Loucy (cell line): ENCODE results near the gene ABRAXAS1.
A peak's percentile ranks its signal among the peaks of the same experiment; 100 is the strongest.

Experiments
- H2AFZ ChIP-seq: fragments of 200-600 bp; sonication (generic); 2 replicates; pipeline ENCODE4 v1.6.0; 2016; ENCODE audit warnings: antibody characterized with exemption, mild to moderate bottlenecking, low read length, moderate library complexity
- H3F3A ChIP-seq: fragments of 200-600 bp; 2 replicates; pipeline ENCODE4 v1.6.0; 2016; ENCODE audit warnings: antibody characterized with exemption, low read depth, mild to moderate bottlenecking
- H3K27me3 ChIP-seq: fragments of 200-600 bp; sonication (generic); 2 replicates; pipeline ENCODE4 v1.6.1; 2014; ENCODE audit warnings: low read length, mild to moderate bottlenecking; ENCODE audit not compliant: insufficient read depth, poor library complexity, severe bottlenecking
- H3K36me3 ChIP-seq: fragments of 200-600 bp; sonication (generic); 2 replicates; pipeline ENCODE4 v1.6.1; 2016; ENCODE audit warnings: low read length; ENCODE audit not compliant: insufficient read depth
- H3K4me1 ChIP-seq: fragments of 200-600 bp; sonication (generic); 2 replicates; pipeline ENCODE4 v1.5.1; 2014; ENCODE audit warnings: low read length, mild to moderate bottlenecking; ENCODE audit not compliant: insufficient read depth, poor library complexity, severe bottlenecking
- H3K4me2 ChIP-seq: fragments of 200-600 bp; sonication (generic); 2 replicates; pipeline ENCODE4 v1.6.0; 2014; ENCODE audit warnings: antibody characterized with exemption, low read length, low read depth, mild to moderate bottlenecking; ENCODE audit not compliant: poor library complexity, severe bottlenecking
- H3K4me3 ChIP-seq: fragments of 200-600 bp; sonication (generic); 2 replicates; pipeline ENCODE4 v1.5.1; 2014; ENCODE audit warnings: low read length, mild to moderate bottlenecking, mixed read lengths; ENCODE audit not compliant: poor library complexity, severe bottlenecking
- H3K79me2 ChIP-seq: fragments of 200-600 bp; sonication (generic); 2 replicates; pipeline ENCODE4 v1.6.1; 2014; ENCODE audit warnings: low read length; ENCODE audit not compliant: insufficient read depth
- H3K9ac ChIP-seq: fragments of 200-600 bp; sonication (generic); 2 replicates; pipeline ENCODE4 v1.6.0; 2014; ENCODE audit warnings: mild to moderate bottlenecking, low read depth, low read length, moderate library complexity; ENCODE audit not compliant: poor library complexity, severe bottlenecking
- H3K9me2 ChIP-seq: fragments of 200-600 bp; sonication (generic); replicated peaks from 2 replicates; pipeline ENCODE4 v1.6.1; 2016; ENCODE audit warnings: low read depth, low read length, mixed read lengths
- H3K9me3 ChIP-seq: fragments of 200-600 bp; sonication (generic); 2 replicates; pipeline ENCODE4 v1.6.1; 2014; ENCODE audit warnings: mild to moderate bottlenecking, antibody characterized with exemption, low read length, low read depth; ENCODE audit not compliant: insufficient read depth
- H4K20me1 ChIP-seq: fragments of 200-600 bp; sonication (generic); 2 replicates; pipeline ENCODE4 v1.6.0; 2014; ENCODE audit warnings: antibody characterized with exemption, low read length, mild to moderate bottlenecking; ENCODE audit not compliant: insufficient read depth, poor library complexity, severe bottlenecking
- EZH2phosphoT487 ChIP-seq: fragments of 200-600 bp; IDR thresholded peaks from 2 replicates; pipeline ENCODE4 v1.6.1; 2018; ENCODE audit warnings: antibody characterized with exemption, mild to moderate bottlenecking, moderate library complexity, borderline replicate concordance
- TF ChIP-seq, protein P1 (sequence below): fragments of 200-600 bp; sonication (generic); conservative IDR thresholded peaks from 2 replicates; pipeline ENCODE4 v1.5.1; 2014; ENCODE audit warnings: mild to moderate bottlenecking, antibody characterized with exemption, low read length

The ABRAXAS1 gene

DNA sequence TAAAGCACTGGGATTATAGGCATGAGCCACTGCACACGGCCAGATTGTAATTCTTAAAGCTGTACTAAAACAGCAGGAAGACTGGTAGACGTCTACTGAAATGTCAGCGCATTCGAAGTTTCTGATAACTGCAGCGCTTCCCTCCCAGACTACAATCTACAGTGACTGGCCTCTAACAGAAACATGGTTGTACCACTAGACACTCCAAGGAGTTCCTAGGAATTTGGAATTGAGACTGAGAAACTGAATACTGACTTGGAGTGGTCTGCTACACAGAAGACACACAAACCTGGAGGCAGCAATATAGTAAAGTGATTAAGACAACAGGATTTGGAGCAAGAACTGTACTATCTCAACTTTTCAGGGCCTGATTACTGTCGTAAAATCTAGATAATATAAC lies 30.2 kb downstream of the ABRAXAS1 start:
- H3K4me1 ChIP-seq, result peaks cover 50% of the 10 kb centered on the region
- no peaks in the 10 kb centered on the region for H3K9me2 ChIP-seq
- peaks cover 18% of the 10 kb centered on the region; the same call in 1 of the 2 replicates for H3K36me3 ChIP-seq
- no peak overlapping the region for H2AFZ ChIP-seq
- H3F3A ChIP-seq, result no peaks in the 10 kb centered on the region
- peak overlapping the region; percentile 99 for H3K4me2 ChIP-seq
- no peaks in the 10 kb centered on the region for H3K27me3 ChIP-seq
- peak overlapping the region; percentile 96 for H3K4me3 ChIP-seq
- peak overlapping the region; percentile 94 for H3K9ac ChIP-seq
- peaks cover 49% of the 10 kb centered on the region for H4K20me1 ChIP-seq
- peaks cover 62% of the 10 kb centered on the region for H3K79me2 ChIP-seq
- TF ChIP-seq EZH2phosphoT487, result no peak
- TF ChIP-seq, protein P1, sequence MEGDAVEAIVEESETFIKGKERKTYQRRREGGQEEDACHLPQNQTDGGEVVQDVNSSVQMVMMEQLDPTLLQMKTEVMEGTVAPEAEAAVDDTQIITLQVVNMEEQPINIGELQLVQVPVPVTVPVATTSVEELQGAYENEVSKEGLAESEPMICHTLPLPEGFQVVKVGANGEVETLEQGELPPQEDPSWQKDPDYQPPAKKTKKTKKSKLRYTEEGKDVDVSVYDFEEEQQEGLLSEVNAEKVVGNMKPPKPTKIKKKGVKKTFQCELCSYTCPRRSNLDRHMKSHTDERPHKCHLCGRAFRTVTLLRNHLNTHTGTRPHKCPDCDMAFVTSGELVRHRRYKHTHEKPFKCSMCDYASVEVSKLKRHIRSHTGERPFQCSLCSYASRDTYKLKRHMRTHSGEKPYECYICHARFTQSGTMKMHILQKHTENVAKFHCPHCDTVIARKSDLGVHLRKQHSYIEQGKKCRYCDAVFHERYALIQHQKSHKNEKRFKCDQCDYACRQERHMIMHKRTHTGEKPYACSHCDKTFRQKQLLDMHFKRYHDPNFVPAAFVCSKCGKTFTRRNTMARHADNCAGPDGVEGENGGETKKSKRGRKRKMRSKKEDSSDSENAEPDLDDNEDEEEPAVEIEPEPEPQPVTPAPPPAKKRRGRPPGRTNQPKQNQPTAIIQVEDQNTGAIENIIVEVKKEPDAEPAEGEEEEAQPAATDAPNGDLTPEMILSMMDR, result no peak
- no peaks in the 10 kb centered on the region for H3K9me3 ChIP-seq

DNA sequence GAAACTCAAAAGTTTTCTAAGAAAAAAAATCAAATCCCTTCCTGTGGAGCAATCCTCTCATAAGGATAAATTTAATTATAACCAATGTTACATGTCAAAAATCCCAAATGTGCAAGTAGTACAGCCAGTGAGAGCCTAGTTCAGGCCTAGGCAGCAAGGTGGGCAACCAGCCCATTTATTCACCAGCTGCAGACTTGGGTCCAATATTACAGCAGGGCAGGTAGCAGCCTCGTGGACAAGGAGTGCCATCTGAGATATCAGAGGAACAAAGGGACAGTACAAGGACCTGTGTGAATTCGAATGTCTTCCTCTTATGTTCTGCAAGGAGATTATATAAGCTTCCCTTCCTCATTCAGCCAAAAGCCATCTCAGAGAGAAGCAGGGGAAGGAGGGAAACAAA lies 35.9 kb downstream of the ABRAXAS1 start:
- no peak for TF ChIP-seq EZH2phosphoT487
- TF ChIP-seq, protein P1, result no peak
- Histone ChIP-seq H3K9ac (no peak overlapping the region), H4K20me1 (peaks cover 12% of the 10 kb centered on the region), H3K4me3 (no peak overlapping the region), H3K4me1 (peaks cover 14% of the 10 kb centered on the region), H3K27me3 (no peaks in the 10 kb centered on the region), H3K9me2 (no peaks in the 10 kb centered on the region), H3K9me3 (no peaks in the 10 kb centered on the region), H3K79me2 (peaks cover 21% of the 10 kb centered on the region), H2AFZ (no peak overlapping the region), H3K4me2 (no peak overlapping the region), H3K36me3 (peaks cover 11% of the 10 kb centered on the region; the same call in 1 of the 2 replicates), H3F3A (no peaks in the 10 kb centered on the region)

DNA sequence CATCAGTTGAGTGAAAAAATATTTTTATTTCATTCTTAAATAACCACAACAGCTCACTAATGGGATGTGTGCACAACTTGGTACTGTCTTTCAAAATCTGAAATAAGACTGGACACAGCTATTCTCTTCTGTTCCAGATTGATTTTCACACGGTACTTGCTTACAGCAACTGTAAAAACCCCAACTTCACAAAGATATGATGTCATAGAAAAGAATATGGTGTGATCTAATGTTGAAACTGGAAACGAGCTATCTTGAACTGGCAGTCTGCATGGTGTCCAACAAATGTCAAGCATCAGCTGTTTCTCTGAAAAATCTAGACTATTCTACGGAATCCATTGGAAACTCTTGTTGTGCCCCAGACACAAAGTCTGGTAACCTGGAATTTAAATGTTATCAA lies 44.0 kb downstream of the ABRAXAS1 start:
- Histone ChIP-seq H3F3A (no peaks in the 10 kb centered on the region), H2AFZ (no peak overlapping the region), H3K4me2 (no peak overlapping the region), H3K4me3 (no peak overlapping the region), H3K9ac (no peak overlapping the region), H3K27me3 (no peaks in the 10 kb centered on the region), H3K9me3 (no peaks in the 10 kb centered on the region), H3K9me2 (no peaks in the 10 kb centered on the region), H4K20me1 (no peaks in the 10 kb centered on the region), H3K79me2 (no peaks in the 10 kb centered on the region), H3K36me3 (peaks cover 5% of the 10 kb centered on the region; the same call in 1 of the 2 replicates), H3K4me1 (no peaks in the 10 kb centered on the region)
- TF ChIP-seq EZH2phosphoT487, result no peak
- TF ChIP-seq, protein P1, result no peak
